GM18526 (cell line): ENCODE data around the gene IL25.

ENCODE experiments used
- POLR2A ChIP-seq: IDR thresholded peaks from 3 replicates; pipeline ENCODE4 v1.6.1; 2011; ENCODE audit not compliant: insufficient read length; ENCODE audit errors: extremely low read depth

Gene IL25

DNA sequence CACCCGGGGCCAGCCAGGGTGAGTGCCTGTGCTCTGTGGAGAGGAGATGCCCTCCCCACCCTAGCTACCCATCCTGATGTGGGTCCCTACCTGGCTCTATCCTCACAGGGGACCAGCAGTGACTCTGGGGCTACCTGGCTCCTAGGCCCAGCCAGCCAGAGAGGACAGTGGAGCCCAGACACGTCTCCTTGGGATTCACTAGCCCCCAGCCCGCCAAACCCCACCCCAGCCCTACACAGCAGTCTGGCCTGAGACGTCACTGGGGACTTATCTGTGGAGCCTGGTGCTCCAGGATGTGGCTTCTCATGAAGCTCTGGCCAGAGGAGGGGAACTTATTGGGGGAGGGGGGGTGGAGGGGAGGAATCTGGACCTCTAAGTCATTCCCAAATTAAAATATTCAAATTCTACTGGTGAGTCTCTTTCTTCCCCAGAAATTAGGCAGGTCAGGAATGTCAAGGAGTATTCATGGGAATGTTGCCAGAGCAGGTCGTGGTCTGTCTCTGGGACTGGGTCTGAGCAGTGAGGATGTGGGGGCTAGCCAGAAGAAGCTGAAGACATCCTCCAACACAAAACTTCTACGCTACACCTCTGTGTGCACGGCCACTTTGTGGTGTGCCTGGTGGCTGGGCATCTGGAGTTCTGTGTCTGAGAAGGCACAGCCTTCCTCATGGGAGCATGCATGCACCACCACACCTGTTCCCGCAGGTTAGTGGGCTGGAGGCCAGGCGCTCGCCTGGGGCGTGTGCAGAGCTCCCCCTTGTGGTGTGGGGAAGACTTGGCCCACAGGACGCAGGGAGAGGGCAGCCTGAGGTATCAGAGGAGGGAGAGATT lies 7.0 kb downstream of the IL25 start:
- TF ChIP-seq POLR2A: no peak

DNA sequence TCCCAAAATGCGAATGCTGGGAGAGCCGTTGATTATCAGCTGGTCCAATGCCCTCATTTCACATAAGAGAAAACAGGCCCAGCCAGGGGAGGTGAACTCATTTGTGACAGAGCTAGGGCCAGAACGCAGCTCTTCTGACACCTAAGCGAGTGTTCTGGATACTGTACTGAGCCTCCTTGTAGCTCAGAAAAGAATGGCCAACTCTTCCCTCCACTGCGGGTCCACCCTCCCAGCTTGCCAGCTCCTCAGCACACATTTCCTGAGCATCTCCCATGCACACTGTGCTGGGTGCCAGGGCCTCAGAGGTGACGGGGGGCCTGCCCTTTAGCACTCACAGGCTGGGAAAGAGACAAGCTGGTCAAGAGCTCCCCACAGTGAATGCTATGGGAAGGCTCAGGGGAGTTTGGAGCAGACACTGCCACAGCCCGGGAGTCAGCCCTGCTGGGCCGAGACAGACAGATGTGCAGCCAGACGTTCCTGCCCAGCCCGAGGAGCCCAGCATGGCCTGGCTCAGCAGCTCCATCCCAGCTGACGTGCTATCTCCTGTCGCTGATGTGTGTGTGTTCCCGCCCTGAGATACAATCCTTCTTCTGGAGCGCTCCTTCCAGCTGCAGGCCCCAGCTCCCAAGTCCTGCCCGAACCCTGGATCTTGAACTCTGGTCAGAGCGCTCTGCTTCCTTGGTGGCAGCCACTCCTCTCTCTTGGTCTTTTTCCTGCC lies 7.7 kb downstream of the IL25 start:
- no peak for TF ChIP-seq POLR2A

DNA sequence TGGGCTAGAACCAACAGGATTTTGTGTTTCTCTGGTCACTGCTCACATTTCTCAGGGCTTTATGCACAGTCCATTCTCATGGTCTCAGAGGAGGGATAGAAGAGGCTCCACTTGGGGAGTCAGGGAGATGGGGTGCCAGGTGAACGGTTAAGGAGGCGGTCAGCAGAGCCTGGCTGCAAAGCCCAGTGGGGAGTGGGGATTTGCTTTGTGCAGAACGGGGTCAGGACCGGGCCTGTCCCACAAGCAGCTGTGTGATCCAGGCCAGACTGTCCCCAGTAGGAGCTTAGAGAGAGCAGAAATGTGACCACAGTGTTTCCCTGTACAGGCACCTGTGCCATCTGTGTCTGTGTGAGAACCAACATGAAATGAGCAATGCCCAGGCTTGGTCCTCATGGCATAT lies 8.4 kb downstream of the IL25 start:
- TF ChIP-seq POLR2A: no peak

DNA sequence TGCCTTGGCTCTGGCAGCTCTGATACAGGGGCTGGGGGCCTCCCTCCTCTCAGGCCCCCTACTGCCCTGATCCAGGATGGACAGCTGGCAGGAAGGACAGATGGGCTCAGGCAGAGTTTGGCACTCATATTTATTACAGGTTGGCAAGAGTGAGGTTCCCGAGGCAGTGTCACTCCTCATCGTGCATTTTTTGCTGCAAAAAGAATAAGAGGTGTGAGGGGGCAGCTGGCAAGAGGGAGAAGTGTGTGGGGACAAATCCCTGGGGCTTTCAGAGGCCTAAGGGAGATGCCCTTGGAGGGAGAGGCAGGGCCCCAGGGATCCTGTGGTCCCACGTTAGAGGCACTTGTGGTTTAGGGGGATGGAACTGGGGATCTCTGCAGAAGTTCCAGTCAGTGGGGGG lies 9.3 kb downstream of the IL25 start:
- no peak for TF ChIP-seq POLR2A

DNA sequence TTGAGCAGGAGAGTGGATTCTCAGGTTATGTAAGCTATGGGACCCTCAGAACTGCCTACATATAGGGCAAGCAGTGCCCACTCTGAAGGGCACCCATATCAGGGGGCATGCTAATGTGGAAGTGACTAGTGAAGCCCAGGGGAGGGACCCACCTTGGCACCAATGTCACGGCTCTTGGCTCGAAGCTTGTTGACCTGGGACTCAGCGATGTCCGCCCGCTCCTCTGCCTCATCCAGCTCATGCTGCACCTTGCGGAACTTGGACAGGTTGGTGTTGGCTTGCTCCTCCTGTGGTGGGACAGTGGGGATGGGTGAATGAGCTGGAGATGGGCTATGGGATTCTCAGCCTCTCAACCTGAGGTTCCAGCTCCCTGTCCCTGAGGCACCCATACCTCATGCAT lies 9.7 kb downstream of the IL25 start:
- TF ChIP-seq POLR2A: no peak

DNA sequence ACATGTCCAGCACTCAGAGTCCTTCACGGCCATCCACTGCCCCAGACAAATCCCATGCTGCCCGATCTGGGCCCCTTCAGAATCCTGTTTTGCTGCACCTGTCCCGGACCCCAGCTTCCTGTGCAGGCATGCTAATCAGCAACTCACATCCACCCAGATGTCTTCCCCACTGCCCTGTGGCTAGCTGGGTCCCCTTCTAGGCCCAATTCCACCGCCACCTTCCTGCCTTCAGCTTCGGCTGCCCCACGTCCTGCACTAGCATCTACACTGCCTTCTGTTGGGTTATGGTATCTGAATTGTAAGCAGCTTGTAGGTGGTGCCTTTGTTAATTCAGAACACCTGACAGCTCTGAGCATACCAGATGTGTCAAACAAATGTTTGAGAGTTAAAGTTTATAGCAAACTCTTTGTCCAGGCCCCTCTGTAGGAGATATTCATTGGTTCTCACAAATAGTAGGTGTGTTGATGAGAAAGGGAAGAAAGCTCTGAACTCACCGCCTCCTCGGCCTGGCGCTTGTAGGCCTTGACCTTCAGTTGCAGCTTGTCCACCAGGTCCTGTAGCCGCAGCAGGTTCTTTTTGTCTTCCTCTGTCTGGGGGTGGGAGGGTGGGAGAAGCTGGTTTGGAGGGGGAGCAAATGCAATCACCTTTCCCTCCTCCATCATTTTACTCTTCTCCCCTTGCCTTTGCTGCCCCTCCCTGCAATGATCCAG lies 10.3 kb downstream of the IL25 start:
- TF ChIP-seq POLR2A: no peak

DNA sequence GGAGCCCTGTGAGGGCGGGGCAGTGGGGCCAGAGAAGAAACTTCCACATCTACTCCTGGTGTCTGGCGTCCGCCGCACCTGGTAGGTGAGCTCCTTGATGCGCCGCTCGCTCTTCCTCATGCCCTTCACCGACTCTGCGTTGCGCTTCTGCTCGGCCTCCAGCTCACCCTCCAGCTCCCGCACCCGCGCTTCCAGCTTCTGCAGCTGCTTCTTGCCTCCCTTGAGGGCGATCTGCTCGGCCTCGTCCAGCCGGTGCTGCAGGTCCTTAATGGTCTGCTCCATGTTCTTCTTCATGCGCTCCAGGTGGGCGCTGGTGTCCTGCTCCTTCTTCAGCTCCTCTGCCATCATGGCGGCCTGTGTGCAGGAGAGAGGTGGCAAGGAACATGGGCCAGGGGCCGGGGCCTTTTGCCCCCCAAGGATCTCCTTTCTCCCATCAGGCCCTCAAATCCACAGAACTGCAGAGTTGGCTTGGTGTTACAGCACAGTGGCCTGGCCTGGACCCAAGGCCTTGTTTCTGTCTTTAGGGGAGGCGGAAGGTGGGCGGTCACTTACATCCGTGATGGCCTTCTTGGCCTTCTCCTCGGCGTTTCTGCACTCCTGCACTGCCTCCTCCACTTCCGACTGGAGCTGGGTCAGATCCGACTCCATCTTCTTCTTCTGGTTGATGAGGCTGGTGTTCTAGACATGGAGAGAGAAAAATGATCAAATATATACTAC lies 11.9 kb downstream of the IL25 start:
- no peak for TF ChIP-seq POLR2A

DNA sequence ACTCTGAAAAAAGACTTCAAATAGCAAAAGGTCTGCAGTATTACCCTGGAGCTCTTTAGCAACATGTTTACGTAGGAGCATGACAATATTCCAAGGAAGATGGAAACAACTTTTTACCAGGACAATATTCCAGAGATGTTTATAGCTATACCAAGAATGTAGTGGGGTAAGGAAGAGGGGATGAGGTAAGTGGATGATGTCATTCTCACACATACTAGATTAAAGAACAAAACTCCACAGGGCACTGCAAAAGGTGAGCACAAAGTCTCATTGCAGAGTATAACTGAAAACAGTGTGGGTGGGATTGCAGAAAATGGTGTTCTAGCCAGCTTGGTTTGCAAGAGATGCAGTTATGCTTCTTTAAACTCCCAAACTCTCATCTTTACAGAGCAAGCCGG lies 12.6 kb downstream of the IL25 start:
- TF ChIP-seq POLR2A: no peak

DNA sequence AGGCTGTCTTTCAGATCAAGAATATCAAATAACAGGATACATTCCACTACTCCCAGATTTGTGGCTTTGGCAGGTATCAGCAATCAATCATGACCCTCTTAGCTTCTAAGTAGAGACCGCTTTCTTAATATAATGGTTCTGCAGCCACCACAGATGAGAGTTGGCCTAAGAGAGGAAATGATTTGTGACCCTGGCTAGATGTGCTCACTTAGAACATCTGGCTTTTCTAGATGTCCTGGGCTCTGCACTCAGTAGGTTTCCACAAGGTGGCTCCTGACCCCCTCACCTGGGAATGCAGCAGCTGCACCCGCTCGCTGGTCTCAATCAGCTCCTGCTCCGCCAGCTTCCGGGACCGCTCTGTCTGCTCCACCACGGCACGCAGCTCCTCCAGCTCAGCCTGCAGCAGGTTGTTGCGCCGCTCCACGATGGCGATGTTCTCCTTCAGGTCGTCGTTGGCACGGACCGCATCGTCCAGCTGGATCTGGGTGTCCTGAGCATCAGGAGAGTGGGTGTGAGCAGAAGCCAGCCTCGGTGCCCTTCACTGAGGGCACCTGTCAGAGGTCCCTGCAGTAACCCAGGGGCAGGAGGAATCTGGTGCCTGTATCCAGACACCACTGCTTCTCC lies 13.1 kb downstream of the IL25 start:
- TF ChIP-seq POLR2A: no peak

DNA sequence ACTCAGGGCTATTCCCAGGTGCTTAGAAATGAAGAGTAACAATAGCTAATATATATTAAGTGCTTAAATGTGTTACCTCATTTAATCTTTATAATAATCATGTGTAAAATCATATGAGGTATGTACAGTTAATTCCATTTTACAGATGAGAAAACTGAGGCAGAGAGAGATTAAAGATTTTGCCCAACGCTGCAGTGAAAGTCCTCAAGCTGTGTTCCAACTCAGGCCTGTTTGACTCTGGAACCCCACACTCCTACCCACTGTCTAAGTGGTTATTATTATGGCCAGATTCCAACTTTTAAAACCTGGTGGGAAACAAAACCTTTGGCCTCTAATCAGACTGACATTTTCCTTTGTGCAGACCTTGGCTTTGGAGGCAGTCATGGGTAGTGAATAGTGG lies 14.4 kb downstream of the IL25 start:
- TF ChIP-seq POLR2A: no peak

DNA sequence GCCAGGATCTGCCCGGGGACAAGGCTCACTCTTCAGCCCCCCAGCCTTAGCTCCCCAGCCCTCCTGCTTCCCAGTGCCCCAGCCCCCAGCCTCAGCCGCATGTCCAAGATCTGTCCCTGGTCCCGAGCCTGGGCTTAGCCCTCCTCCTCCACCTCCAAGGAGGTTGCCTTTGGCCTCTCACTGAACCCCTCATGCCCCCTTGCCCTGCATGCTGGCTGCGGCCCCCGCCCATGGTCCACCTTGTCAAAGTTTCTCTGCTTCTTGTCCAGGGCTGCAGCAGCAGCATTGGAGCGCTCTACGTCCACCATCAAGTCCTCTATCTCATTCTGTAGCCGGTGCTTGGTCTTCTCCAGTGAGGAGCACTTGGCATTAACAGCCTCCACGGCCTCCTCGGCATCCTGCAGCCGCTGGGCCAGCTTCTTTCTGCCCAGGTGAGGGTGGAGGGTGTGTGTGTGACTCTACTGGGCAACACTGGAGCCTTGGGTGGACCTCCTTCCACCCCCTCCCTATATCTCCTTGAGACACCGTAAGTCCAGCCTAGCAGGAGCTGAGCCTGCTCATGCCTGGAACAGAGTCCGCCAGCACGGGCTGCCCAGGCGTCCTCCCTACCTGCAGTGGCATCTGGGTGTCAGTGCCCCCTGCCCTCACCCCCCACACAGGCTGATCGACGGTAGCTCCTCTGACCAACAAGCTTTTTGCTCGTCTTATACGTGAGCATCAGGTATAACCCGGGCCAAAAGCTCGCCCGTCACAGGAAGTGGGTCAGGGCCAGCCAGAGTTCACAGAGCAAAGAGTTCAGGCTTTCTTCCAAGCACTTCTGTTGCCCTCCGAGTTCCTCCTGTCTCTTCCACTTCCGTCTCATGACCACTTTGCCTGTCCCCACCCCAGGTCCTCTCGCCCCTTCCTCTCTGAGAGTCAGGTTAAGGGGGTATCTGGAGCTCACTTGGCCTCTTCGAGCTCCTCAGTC lies 15.6 kb downstream of the IL25 start:
- TF ChIP-seq POLR2A: no peak

DNA sequence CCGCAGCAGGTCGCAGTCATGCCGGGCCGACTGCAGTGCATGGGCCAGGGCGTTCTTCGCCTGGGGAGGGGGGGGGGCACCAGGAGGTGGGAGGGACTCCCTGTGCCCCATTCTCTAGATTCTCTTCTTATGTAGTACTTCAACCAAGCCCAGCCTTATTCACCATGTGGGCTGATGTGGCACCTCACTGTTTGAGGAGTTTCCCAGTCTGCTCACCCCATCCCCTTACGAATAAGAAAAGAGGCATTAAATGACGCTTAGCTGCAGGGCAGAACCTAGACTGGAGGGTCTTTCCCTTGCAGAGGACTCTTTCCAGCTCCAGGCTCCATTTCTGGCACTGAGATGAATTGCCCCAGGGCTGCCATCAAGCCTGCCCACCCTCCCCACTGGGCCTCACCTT lies 16.4 kb downstream of the IL25 start:
- TF ChIP-seq POLR2A: no peak

DNA sequence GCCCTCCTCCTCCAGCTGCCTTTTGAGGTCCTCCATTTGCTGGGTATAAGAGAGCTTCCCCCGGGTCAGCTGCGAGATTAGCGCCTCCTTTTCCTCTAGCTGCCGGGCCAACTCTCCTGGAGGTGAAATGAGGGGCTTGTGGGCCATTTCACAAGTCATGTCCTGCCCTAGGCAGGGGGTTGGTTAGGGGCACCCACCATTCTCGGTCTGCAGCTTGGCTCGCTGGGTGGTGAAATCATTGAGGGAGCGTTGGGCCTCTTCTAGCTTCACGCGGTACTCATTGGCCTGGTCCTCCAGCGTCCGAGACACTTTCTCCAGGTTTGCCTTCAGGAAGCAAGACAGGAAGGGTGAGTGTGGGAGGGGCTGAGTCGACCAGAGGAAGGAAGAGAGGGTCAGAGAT lies 16.8 kb downstream of the IL25 start:
- no peak for TF ChIP-seq POLR2A

DNA sequence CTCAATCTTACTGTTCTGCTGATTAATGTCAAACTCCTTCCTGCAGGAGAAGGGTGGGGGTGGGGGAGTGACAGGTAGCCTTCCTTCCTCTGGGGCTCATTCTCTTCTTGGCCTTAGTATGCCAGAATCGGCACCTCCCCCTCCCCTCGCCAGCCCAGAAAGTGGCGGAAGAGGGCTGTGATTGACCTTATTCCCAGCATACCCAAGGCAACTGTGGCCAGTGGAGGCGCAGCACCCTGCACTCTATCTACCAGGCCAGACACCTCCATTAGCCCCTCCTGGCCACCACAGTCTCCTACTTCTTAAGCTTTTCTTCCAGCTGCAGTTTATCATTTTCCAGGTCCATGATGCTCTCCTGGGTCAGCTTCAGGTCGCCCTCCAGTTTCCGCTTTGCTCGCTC lies 20.0 kb downstream of the IL25 start:
- TF ChIP-seq POLR2A: no peak
